Measurements from ENCODE around the gene DTX1.

The DTX1 gene

GRCh38 chr12:113055594-113056380 lies 743 bp upstream of the DTX1 start:
- no peak for ATAC-seq

DNA sequence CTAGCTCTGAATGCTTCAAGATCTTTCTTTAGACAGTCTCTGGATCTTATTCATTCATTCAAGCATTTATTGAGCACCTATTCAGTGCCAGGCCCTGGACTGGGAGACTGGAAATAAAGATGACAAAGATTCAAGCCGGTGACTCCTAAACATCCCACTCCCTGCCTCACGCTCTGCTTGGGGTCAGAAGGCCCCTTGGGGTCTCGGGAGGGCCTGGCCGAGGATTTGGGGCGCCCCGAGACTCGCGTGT lies 224 bp upstream of the DTX1 start:
- ATAC-seq = no peak
- no peak for DNase-seq

More at GRCh38 chr12:113055594-113056380, 743 bp upstream of the DTX1 start:
- no peak for DNase-seq

DNA sequence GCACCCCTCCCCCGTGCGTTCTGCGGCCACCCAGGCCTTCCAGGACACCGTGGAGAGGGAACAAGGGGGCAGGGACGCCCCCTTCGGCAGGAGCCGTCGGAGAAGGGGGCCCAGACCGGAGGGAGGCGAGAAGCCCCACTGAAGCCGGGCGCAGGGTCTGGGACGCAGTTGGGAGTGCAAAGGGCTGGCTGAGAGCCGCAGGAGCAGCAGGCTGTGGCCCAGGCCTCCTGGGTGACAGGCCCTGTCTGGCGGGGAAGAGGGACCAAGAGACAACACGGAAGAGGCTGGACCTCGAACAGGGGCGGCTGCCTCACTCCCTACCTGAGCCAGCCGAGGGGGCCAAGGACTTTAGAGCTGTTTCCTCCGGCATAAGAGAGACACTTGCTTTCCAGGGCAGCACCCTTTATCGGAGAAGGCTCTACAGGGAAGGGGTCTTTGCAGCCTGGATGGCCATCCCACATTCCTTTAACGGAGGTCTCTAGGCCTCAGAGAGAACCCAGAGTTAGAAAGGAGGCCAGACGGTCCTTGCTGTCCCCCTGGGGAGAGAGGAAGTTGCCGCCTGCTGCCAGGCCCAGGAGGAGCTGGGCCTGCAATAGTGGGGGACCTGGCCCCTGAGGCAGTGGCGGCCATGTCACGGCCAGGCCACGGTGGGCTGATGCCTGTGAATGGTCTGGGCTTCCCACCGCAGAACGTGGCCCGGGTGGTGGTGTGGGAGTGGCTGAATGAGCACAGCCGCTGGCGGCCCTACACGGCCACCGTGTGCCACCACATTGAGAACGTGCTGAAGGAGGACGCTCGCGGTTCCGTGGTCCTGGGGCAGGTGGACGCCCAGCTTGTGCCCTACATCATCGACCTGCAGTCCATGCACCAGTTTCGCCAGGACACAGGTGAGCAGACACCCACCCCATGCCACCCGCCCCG lies 1.3 kb downstream of the DTX1 start:
- DNase-seq (no peak), ATAC-seq (no peak)

DNA sequence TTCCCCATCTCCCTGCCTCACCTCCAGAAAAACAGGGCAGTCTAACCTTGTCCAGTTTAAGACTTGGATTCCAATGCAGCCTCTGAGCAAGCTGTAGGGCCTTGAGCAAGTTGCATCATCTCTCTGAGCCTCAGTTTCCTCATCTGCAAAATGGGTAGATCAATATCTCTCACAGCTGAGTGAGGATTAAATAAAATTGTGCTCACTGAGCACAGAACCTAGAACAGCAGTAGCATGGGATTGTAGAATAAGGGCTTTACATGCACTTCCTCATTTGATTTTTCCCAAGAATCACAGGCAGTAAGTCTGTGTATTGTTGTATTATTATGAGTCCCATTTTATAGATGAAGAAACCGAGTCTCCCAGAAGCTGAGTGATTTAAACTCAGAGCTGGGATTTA lies 2.0 kb downstream of the DTX1 start:
- ATAC-seq (no peak), DNase-seq (no peak)

DNA sequence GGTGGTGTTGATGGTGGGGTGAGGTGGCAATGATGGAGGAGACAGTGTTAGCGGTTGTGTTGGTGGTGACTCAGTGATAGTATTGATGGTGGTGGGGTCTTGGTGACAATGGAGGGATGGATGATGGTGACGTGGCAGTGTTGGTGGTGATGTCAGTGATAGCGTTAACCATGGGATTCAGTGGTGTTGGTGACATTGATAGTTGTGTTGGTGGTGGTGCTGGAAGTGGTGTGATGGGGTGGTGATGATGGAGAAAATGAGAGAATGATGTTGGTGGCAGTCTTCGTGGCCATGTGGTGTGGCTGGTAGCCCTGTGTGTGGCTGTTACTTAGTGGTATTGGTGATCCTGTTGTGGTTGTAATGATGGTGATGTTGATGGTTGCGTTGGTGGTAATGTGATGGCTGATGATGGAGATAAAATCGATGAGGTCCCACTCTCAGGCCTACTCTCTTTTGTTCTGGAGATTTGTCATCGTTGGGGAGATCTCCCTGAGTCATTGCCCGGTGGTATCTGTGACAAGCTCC lies 2.6 kb downstream of the DTX1 start:
- DNase-seq (no peak), ATAC-seq (no peak)

DNA sequence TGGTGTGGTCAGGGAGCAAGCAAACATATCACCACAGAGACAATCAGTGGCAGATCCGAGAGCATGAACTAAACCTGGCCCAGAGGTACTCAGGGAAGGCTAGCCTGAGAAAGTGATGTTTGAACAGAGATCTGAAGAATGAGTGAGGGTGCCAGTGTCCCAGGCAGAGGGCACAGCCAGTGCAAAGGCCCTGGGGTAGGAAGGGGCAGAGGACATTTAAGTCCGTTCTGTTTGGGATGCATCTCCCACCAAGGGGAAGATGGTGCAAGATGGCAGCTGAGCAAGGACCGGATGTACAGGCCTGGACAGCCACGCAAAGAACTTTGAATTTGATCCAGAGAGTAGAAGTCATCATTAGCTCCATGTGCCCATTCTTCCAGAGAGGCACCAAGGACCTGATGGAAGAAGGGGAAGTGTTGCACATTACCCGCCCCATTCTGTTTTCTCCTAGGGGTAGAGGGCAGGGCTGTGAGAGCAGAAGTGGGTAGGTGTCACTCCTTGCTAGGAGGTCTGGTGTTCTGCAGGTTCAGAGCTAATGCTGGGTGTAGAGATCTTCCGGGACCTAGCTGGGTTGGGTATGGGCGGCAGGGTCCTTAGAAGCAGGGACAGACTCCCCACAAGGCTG lies 3.9 kb downstream of the DTX1 start:
- DNase-seq (no peak), ATAC-seq (no peak)

- ATAC-seq (no peak), DNase-seq (no peak)
These were observed 4.6 kb downstream of the DTX1 start for GRCh38 chr12:113061061-113061694.

- DNase-seq (no peak), ATAC-seq (no peak)
These were observed 6.2 kb downstream of the DTX1 start for GRCh38 chr12:113062502-113063395.

DNA sequence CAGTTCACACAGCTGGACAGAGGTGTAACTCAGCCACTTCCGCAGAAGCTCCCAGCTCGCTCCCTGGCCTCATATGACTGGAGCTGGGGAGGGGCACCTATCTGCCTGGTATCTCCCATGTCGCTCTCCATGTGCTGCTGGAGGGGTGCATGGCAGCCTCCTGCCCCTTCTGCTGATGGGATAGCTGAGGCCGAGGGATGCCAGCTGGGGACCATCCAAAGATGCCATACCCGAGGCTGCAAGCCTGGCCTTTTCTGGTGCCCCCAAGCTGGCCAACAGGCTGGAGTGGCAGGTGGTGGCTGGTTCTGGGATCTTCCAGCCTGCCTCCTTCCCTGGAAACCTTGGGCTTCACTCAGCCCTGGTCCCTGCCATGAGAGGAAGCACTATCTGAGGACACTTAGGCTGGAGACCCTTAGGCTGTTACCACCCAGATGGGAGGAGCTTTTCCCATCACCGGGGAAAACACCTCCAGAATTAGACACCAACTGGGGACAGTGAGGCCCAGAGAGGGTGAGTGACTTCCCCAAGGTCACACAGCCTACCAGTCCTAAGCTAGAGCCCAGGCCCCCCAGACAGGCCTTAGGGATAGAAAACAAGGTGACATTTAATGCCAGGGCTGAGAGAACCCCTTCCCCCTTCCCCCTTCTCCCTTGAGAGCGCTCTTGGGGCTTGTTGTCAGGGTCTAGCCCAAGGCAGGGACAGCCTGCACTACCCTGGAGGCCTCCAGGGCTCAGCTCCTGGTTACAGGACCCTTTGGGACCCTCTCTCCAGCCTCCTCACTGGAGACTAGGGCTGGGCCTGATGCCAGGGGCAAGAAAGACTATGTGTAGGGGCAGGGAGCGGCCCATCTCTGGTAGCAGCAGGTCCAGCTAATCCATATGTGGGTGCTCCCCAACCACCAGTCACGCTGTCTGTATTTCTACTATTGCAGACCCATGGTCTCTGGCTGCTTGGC lies 7.1 kb downstream of the DTX1 start:
- no peak for DNase-seq
- no peak for ATAC-seq

GRCh38 chr12:113064395-113065125 lies 8.0 kb downstream of the DTX1 start:
- ATAC-seq (no peak), DNase-seq (no peak)

GRCh38 chr12:113065126-113066007 lies 8.8 kb downstream of the DTX1 start:
- ATAC-seq (no peak), DNase-seq (no peak)

DNA sequence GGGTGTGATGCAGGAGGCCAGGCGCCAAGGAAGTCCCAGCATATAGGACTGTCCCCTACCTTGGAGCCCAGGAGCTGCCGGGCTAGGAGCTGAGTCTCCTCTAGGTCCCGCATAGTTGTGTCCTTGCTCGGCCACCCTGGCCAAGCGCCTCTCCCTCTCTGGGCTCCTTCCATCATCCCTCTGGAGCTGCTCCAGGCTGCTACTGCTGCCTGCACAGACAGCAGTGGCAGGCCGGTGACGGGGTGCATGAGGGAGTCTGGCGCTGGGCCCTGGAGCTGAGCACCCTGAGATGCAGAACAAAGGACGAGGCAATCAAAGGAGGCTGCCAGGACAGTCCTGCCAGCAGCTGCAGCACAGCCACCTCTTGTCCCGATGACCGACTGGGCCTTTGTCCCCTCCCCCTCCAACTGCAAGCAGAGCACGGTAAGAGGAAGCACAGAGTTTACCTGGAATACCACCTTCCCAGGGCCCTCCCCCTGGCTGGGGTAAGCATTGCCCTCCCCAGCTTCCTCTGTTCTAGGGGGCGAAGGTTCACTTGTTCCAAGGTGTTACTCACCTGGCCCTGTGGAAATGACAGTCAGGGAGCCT lies 10.4 kb downstream of the DTX1 start:
- DNase-seq (no peak), ATAC-seq (no peak)

DNA sequence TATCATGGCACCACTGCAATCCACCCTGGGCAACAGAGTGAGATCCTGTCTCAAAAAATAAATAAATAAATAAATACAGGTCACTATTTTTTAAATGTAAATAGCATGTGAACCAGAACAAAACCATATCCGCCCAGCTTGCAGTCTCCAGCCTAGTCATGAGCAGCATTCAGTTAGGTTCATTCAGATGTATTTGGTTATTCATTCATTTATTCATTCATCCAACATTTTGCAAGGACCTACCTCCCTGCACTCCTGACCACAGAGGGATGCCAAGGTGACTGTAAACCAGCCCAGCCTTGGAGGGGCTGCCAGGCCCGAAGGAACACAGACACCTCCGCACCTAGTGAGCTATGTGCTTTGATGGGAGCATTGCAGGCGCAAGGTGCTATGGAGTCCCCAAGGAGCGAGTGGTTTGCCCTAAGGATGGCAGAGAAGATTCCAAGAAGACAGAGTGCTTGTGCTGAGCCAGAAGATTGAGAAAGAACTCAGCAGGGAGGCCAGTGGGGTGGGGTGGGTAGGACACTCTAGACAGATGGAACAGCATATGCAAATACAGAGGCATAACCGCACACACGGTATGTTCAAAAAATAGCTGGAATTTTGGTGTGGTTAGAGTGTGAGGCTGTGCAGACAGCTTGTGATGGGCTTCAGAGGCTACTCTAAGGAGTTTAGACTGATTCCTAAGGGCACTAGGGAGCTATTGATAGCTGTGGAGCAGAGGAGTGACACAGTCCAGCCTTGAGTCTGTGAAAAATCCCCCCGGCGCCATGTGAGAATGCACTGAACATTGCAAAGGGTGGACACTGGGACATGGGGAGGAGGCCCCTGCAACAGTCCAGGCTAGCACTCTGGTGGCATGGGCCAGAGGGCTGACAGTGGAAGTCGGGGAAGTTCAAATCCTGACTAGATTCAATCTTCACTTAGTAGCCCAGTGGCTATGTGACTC lies 11.7 kb downstream of the DTX1 start:
- no peak for ATAC-seq
- no peak for DNase-seq

DNA sequence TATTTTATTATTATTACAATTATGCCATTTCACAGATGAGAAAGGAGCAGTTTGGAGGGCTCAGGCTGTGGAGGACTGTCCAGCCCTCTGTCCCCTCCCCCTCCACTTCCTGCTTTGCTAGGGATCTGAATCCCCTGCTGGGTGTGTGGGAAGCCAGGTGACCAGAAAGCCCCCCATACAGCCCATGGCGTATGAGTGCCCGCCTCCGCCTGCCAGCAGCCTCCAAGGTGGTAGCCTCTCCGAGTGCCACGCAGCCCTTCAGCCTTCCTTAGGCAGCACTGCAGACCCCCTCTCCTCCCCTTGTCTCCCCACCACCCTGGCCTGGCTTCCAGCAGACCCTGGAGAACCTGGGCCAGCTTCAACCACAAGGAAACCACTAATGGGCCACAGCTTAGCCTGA lies 12.6 kb downstream of the DTX1 start:
- DNase-seq (no peak), ATAC-seq (no peak)

DNA sequence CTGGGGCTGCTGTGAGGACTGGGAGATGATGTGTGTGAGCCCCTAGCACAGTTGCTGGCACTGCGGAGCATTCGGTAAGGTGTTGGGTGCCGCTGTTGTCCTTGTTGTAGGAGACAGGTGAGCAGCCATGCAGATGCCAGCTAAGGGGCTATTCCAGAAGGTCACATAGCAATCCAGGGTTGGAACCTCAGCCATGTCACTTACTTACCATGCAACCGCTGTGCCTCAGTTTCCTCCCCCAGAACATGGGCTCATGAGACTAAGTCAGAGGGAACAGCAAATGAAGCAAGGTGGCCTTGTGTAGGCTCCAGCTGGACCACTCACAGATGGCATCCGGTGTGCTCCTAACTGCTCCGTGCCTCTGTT lies 13.2 kb downstream of the DTX1 start:
- DNase-seq (no peak), ATAC-seq (no peak)

- ATAC-seq (peak; percentile 80), DNase-seq (peak; percentile 82)
These were observed 13.8 kb downstream of the DTX1 start for GRCh38 chr12:113070117-113070906.

Measured in stimulated activated naive CD8-positive, alpha-beta T cell treated with anti-CD3 and anti-CD28 coated beads, Interleukin-15, Interleukin-2, amounts not matched to agents 100 U/mL and 50 U/mL, for 24 hours (primary cell).